Esophagus muscularis mucosa (tissue), 4 donors: ENCODE data around the gene ULBP3. TPM values are rescaled to one million over a fixed set of nuclear protein-coding genes. Genes with fewer than 3 reads are reported as not detected.

Source experiments
- DNase-seq: peaks from one replicate; pipeline ENCODE4 v3.0.0-alpha.2; 2017; ENCODE audit errors: extremely low spot score
- H3K27ac ChIP-seq, 4 donors: fragments of 200-600 bp; sonication (generic); replicated peaks in 1 of 4; 1 replicate in 3 of 4; 2 replicates in 1 of 4; pipeline ENCODE4 v1.5.1; 2016 to 2019; ENCODE audit warnings: mild to moderate bottlenecking in 1 of 4
- H3K27me3 ChIP-seq, 4 donors: fragments of 200-600 bp; sonication (generic); one replicate each; pipeline versions ENCODE4 v1.5.1 to v1.6.0; 2016 to 2019
- H3K36me3 ChIP-seq, 4 donors: fragments of 200-600 bp; sonication (generic); one replicate each; pipeline ENCODE4 v1.5.1; 2016 to 2019
- H3K4me1 ChIP-seq, 4 donors: fragments of 200-600 bp; sonication (generic); one replicate each; pipeline ENCODE4 v1.5.1; 2016 to 2019
- H3K4me3 ChIP-seq, 4 donors: fragments of 200-600 bp; sonication (generic); 1 replicate in 2 of 4; 2 replicates in 2 of 4; pipeline ENCODE4 v1.5.1; 2016 to 2019; ENCODE audit warnings: mild to moderate bottlenecking in 4 of 4, moderate library complexity in 1 of 4
- H3K9me3 ChIP-seq, 4 donors: fragments of 200-600 bp; sonication (generic); 1 replicate in 3 of 4; 2 replicates in 1 of 4; pipeline ENCODE4 v1.5.1; 2016 to 2019
- EP300 ChIP-seq: sonication (generic); formaldehyde crosslinking; IDR thresholded peaks from one replicate; pipeline ENCODE4 v1.6.1; 2017; ENCODE audit warnings: antibody characterized with exemption
- POLR2A ChIP-seq: fragments of 450-650 bp; IDR thresholded peaks from one replicate; pipeline ENCODE4 v1.6.1; 2017; ENCODE audit warnings: antibody characterized with exemption, moderate library complexity, mild to moderate bottlenecking, low read depth
- POLR2AphosphoS5 ChIP-seq, 2 donors: sonication (generic); formaldehyde crosslinking; IDR thresholded peaks; one replicate each; pipeline ENCODE4 v1.6.1; 2017; ENCODE audit warnings: antibody characterized with exemption in 2 of 2
- WGBS: methylation state at CpG from one replicate; pipeline ENCODE4 v1.1.5; 2018; 5-methylcytosine and 5-hydroxymethylcytosine counted together
- intact Hi-C: fragments of 100-400 bp; cut with DNase I; formaldehyde crosslinking; loops from one replicate; pipeline ENCODE4 v1.15.1; 2023
- total RNA-seq, 4 donors: library from RNA; depleted of rRNA; stranded (reverse); fragments of >200 nt; gene quantifications; one replicate each; pipeline versions ENCODE4 v1.1.0 to v1.2.1, GENCODE V29; 2016
- TF ChIP-seq, protein P1 (sequence below), 3 experiments: fragments of 200-600 bp in 2 of 3; fragments of 450-650 bp in 1 of 3; sonication (generic) in 2 of 3; IDR thresholded peaks; one replicate each; pipeline ENCODE4 v1.5.1; 2017 to 2019; ENCODE audit warnings: antibody characterized with exemption in 3 of 3, mild to moderate bottlenecking in 2 of 3, moderate library complexity in 1 of 3

Gene ULBP3
- total RNA-seq, 4 donors from 2014 or later, result 0.50 to 0.86 (median 0.65) TPM; not detected in 1

DNA sequence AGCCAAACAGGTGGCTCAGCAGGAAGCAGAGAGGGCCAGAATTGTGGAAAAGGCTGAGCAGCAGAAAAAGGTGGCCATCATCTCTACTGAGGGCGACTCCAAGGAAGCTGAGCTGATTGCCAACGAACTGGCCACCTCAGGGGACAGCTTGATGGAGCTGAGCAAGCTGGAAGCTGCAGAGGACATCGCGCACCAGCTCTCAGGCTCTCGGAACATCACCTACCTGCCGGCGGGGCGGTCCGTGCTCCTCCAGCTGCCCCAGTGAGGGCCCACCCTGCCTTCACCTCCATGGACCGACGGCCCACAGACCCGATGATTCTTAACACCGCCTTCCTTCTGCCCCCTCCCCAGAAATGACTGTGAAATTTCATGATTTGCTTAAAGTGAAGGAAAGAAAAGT lies 25.8 kb downstream of the ULBP3 start:
- H3K27me3 ChIP-seq, result peaks cover 0 to 46% (median 16%) of the 10 kb centered on the region in 4 donors
- peaks cover 5 to 6% (median 5%) of the 10 kb centered on the region in 4 donors for H3K4me1 ChIP-seq
- 95% methylated on average over 11 of the region's 13 CpGs for WGBS
- no peak overlapping the region for H3K4me3 ChIP-seq
- no peaks in the 10 kb centered on the region for H3K9me3 ChIP-seq
- intact Hi-C loops, result no loop called here
- no peak for DNase-seq
- H3K27ac ChIP-seq, result no peak overlapping the region
- no peak for TF ChIP-seq EP300
- no peak for TF ChIP-seq POLR2A
- TF ChIP-seq, protein P1, sequence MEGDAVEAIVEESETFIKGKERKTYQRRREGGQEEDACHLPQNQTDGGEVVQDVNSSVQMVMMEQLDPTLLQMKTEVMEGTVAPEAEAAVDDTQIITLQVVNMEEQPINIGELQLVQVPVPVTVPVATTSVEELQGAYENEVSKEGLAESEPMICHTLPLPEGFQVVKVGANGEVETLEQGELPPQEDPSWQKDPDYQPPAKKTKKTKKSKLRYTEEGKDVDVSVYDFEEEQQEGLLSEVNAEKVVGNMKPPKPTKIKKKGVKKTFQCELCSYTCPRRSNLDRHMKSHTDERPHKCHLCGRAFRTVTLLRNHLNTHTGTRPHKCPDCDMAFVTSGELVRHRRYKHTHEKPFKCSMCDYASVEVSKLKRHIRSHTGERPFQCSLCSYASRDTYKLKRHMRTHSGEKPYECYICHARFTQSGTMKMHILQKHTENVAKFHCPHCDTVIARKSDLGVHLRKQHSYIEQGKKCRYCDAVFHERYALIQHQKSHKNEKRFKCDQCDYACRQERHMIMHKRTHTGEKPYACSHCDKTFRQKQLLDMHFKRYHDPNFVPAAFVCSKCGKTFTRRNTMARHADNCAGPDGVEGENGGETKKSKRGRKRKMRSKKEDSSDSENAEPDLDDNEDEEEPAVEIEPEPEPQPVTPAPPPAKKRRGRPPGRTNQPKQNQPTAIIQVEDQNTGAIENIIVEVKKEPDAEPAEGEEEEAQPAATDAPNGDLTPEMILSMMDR (IDR thresholded peaks at IDR 0.05), result no peak
- no peak for TF ChIP-seq POLR2AphosphoS5 (IDR thresholded peaks at IDR 0.05)
- no peaks in the 10 kb centered on the region for H3K36me3 ChIP-seq

DNA sequence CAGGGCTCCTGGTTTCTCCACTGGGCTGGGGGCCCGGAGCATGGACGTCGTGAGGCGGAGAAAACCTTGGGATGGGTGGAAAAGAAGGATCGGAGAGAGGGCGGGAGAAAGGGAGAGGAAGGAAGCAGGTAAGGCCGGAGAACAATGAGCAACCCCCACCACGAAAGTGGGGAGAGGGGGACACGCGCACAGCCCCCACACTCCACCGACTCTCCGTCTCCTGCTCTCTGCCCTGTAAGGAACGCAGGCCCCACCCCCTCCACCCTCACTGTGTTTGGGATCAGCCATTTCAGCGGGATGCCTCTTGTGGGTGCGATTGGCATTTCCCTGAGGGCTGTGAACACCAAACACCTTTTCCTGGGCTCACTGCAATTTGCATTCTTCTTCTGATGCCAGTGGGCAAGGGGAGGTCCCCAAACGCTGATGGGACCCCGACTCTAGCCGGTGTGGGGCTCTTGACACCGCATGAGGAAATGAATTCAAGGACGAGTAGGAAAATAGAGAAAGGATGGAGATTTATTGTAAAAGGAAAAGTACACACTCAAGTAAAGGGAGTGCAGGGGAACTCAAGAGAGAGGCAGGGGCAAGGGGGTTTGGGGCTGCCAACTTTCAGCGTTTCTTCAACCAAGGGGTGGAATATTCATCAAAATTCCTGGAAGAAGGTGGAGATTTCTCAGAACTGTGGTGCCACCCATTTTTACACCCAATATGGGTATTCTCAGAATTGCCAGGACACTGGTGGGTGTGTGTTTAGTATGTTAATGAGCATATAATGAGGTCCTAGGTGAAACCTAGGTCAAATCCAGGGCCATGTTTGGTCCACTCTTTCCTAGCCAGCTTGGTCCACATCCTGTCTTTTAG lies 30.5 kb downstream of the ULBP3 start:
- TF ChIP-seq POLR2AphosphoS5 (IDR thresholded peaks at IDR 0.05), result no peak
- TF ChIP-seq, protein P1 (IDR thresholded peaks at IDR 0.05), result no peak
- no peak for TF ChIP-seq POLR2A
- no peak for TF ChIP-seq EP300
- intact Hi-C loops, result no loop called here
- WGBS, result 6% methylated on average over 21 of the region's 21 CpGs
- Histone ChIP-seq H3K36me3 (no peaks in the 10 kb centered on the region), H3K9me3 (no peaks in the 10 kb centered on the region), H3K27ac (no peak overlapping the region), H3K27me3 (peaks cover 0 to 81% (median 35%) of the 10 kb centered on the region in 4 donors), H3K4me1 (peaks cover 15 to 18% (median 16%) of the 10 kb centered on the region in 4 donors), H3K4me3 (peak overlapping the region; percentile 23 to 50 (median 32))
- DNase-seq, result no peak

DNA sequence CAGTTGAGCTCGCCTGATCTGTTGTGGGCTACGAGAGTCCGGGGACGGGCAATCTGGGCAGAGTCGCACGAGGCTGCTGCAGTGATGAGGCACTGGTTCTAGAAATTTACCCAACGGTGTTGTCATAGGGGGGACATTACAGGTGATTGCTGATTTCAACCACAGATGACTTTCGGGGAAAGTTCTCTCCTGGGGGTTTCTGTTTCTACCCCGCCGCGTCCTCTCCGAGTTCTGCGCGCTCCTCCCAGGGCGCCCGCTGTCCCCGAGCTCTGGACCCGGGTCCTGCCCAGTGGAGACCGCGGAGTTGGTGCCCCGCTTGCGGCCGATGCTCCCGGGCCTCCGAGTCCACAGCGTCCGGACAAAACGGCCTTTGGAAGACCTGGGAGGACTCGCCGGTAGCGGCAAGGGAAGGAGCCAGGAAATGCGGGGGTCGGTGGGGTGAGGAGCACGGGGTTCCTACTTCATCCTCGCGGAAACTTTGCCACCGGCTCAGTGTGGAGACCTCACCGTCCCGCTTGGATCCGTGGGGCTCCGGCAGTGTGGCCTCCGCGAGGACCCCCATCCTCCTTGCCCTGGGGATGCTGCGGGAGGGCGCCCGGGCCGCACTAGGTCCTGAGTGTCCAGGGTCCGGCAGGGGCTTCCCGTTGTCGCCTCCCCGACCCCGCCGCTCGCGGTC lies 31.3 kb downstream of the ULBP3 start:
- H3K4me1 ChIP-seq, result peaks cover 15 to 18% (median 16%) of the 10 kb centered on the region in 4 donors
- no peak for DNase-seq
- H3K4me3 ChIP-seq, result peak overlapping the region; percentile 23 to 50 (median 32)
- 3% methylated on average over 16 of the region's 55 CpGs for WGBS
- no peaks in the 10 kb centered on the region for H3K36me3 ChIP-seq
- H3K27me3 ChIP-seq, result peaks cover 0 to 76% (median 35%) of the 10 kb centered on the region in 4 donors
- H3K27ac ChIP-seq, result no peak overlapping the region
- H3K9me3 ChIP-seq, result no peaks in the 10 kb centered on the region
- TF ChIP-seq, protein P1 (IDR thresholded peaks at IDR 0.05), result no peak
- no peak for TF ChIP-seq POLR2A
- TF ChIP-seq EP300, result no peak
- TF ChIP-seq POLR2AphosphoS5 (IDR thresholded peaks at IDR 0.05), result no peak
- intact Hi-C loops, result no loop called here

DNA sequence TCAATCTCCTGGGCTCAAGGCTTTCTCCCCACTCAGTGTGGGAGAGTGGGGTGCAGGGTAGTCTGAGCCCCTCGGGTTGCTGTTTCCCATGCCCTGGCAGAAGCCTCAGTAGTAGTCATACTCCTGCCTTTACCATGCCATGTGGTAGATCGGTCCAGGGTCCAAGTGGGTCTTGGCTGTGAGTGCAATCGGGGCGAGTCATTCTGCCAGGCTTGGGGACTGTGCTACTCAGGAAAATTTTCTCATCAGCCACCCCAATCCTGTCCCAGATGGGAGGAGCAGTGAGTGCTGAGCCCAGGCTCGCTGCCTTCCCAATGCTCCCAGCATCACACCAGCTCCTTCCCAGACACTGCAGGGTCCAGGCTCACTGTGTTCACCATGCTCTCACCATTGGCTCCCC lies 32.8 kb downstream of the ULBP3 start:
- H3K27ac ChIP-seq, result no peak overlapping the region
- peaks cover 0 to 65% (median 35%) of the 10 kb centered on the region in 4 donors for H3K27me3 ChIP-seq
- H3K4me1 ChIP-seq, result peaks cover 15 to 18% (median 16%) of the 10 kb centered on the region in 4 donors
- WGBS, result 80% methylated on average over 1 of the region's 5 CpGs
- H3K36me3 ChIP-seq, result no peaks in the 10 kb centered on the region
- H3K4me3 ChIP-seq, result no peak overlapping the region
- intact Hi-C loops, result no loop called here
- no peaks in the 10 kb centered on the region for H3K9me3 ChIP-seq
- TF ChIP-seq EP300 (no peak), POLR2AphosphoS5 (IDR thresholded peaks at IDR 0.05) (no peak), POLR2A (no peak)
- TF ChIP-seq, protein P1 (IDR thresholded peaks at IDR 0.05), result no peak
- no peak for DNase-seq
